Endodermal cell (in vitro differentiated cells): Measurements from ENCODE around the gene PNMA6E. TPM values are rescaled to one million over a fixed set of nuclear protein-coding genes. Genes with fewer than 3 reads are reported as not detected.

Experiments used
- DNase-seq: peaks from one replicate; pipeline ENCODE4 v3.0.0-alpha.2; 2017
- H3K27ac ChIP-seq: 2 replicates; pipeline ENCODE4 v1.5.1; 2013; ENCODE audit warnings: mild to moderate bottlenecking, low read depth, low read length, moderate library complexity
- H3K27me3 ChIP-seq: 2 replicates; pipeline ENCODE4 v1.6.1; 2013; ENCODE audit warnings: mild to moderate bottlenecking, low read length, moderate library complexity; ENCODE audit not compliant: insufficient read depth, control insufficient read depth, poor library complexity, severe bottlenecking
- H3K36me3 ChIP-seq: 2 replicates; pipeline ENCODE4 v1.7.0; 2013; ENCODE audit warnings: mild to moderate bottlenecking, low read length, moderate library complexity; ENCODE audit not compliant: control insufficient read depth, insufficient read depth
- H3K4me1 ChIP-seq: one replicate; pipeline ENCODE4 v1.7.0; 2013; ENCODE audit warnings: low read length; ENCODE audit not compliant: control insufficient read depth, insufficient read depth
- H3K4me3 ChIP-seq: 2 replicates; pipeline ENCODE4 v1.5.1; 2013; ENCODE audit warnings: mild to moderate bottlenecking, low read length, moderate library complexity
- H3K9ac ChIP-seq: 2 replicates; pipeline ENCODE4 v1.6.1; 2013; ENCODE audit warnings: mild to moderate bottlenecking, low read length, moderate library complexity; ENCODE audit not compliant: poor library complexity, severe bottlenecking; ENCODE audit errors: extremely low read depth
- H3K9me3 ChIP-seq: 2 replicates; pipeline ENCODE4 v1.6.1; 2013; ENCODE audit warnings: mild to moderate bottlenecking, low read length, moderate library complexity; ENCODE audit not compliant: control insufficient read depth
- H3K27ac Mint-ChIP-seq: 2 replicates; pipeline ENCODE4 v1.8.0; 2020; ENCODE audit warnings: mixed read lengths
- H3K27me3 Mint-ChIP-seq: 2 replicates; pipeline ENCODE4 v1.8.0; 2021; ENCODE audit warnings: mild to moderate bottlenecking, mixed read lengths; ENCODE audit not compliant: insufficient read depth
- H3K36me3 Mint-ChIP-seq: 2 replicates; pipeline ENCODE4 v1.8.0; 2020; ENCODE audit warnings: low read depth, mixed read lengths
- H3K4me1 Mint-ChIP-seq: 2 replicates; pipeline ENCODE4 v1.8.0; 2020; ENCODE audit warnings: mixed read lengths
- H3K4me3 Mint-ChIP-seq: 2 replicates; pipeline ENCODE4 v1.8.0; 2020; ENCODE audit warnings: mild to moderate bottlenecking, moderate library complexity, mixed read lengths
- H3K9me3 Mint-ChIP-seq: 2 replicates; pipeline ENCODE4 v1.8.0; 2020; ENCODE audit warnings: mild to moderate bottlenecking, mixed read lengths
- WGBS, 2 experiments: methylation state at CpG; one replicate each; pipeline versions ENCODE4 v1.1.5 to v1.1.7; 2013; ENCODE audit warnings: missing lambda C conversion rate in 2 of 2, mixed read lengths in 1 of 2; ENCODE audit not compliant: insufficient coverage in 1 of 2, insufficient read length in 1 of 2; 5-methylcytosine and 5-hydroxymethylcytosine counted together
- total RNA-seq, 2 donors: library from RNA; stranded (reverse); fragmentation: NEBNext Ultra II Directional in 1 of 2; extraction: Animal tissue kit (Norgen Biotek cat#: 25700) in 1 of 2; gene quantifications; 2 replicates in 1 of 2; 3 replicates in 1 of 2; pipeline ENCODE4 v1.2.1, GENCODE V29; 2021
- TF ChIP-seq, protein P1 (sequence below): fragments of 200-600 bp; sonication (generic); conservative IDR thresholded peaks from 2 replicates; pipeline ENCODE4 v1.5.0; 2021; ENCODE audit warnings: antibody characterized with exemption, mild to moderate bottlenecking

The PNMA6E gene
- total RNA-seq, 2 donors from 2014 or later = not detected

DNA sequence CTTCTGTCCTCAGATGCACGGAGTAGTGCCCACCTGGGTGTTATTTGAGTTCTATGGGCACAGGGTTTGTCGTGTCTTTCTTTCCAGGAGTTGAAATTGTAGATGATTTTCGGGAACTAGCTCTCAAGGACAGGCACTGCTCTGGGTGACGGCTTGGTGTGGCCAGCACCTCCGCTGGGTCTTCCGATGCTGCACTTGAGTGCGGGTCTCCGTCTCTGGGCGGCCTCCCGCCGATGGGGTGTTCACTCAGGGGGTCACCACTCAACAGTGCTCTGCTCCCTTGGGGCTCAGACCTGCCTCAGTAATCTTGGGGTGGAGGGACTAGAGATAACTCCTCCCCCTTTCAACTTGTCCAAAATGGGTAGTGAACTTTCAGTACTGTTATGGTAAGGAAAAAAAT, 12.6 kb upstream of the PNMA6E start:
- no peaks in the 10 kb centered on the region for H3K4me1 Mint-ChIP-seq
- Histone ChIP-seq H3K36me3 (no peaks in the 10 kb centered on the region), H3K4me3 (no peak overlapping the region), H3K27me3 (peaks cover 22% of the 10 kb centered on the region), H3K9me3 (no peaks in the 10 kb centered on the region), H3K27ac (no peak overlapping the region), H3K9ac (no peak overlapping the region), H3K4me1 (no peaks in the 10 kb centered on the region)
- H3K4me3 Mint-ChIP-seq = no peak overlapping the region
- peaks cover 72% of the 10 kb centered on the region for H3K9me3 Mint-ChIP-seq
- DNase-seq = no peak
- no peaks in the 10 kb centered on the region for H3K36me3 Mint-ChIP-seq
- no peak overlapping the region for H3K27ac Mint-ChIP-seq
- peaks cover 19% of the 10 kb centered on the region for H3K27me3 Mint-ChIP-seq
- 83 to 100% methylated on average over 1 to 11 of the region's 11 CpGs for WGBS, 2 experiments
- TF ChIP-seq, protein P1, sequence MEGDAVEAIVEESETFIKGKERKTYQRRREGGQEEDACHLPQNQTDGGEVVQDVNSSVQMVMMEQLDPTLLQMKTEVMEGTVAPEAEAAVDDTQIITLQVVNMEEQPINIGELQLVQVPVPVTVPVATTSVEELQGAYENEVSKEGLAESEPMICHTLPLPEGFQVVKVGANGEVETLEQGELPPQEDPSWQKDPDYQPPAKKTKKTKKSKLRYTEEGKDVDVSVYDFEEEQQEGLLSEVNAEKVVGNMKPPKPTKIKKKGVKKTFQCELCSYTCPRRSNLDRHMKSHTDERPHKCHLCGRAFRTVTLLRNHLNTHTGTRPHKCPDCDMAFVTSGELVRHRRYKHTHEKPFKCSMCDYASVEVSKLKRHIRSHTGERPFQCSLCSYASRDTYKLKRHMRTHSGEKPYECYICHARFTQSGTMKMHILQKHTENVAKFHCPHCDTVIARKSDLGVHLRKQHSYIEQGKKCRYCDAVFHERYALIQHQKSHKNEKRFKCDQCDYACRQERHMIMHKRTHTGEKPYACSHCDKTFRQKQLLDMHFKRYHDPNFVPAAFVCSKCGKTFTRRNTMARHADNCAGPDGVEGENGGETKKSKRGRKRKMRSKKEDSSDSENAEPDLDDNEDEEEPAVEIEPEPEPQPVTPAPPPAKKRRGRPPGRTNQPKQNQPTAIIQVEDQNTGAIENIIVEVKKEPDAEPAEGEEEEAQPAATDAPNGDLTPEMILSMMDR = no peak

DNA sequence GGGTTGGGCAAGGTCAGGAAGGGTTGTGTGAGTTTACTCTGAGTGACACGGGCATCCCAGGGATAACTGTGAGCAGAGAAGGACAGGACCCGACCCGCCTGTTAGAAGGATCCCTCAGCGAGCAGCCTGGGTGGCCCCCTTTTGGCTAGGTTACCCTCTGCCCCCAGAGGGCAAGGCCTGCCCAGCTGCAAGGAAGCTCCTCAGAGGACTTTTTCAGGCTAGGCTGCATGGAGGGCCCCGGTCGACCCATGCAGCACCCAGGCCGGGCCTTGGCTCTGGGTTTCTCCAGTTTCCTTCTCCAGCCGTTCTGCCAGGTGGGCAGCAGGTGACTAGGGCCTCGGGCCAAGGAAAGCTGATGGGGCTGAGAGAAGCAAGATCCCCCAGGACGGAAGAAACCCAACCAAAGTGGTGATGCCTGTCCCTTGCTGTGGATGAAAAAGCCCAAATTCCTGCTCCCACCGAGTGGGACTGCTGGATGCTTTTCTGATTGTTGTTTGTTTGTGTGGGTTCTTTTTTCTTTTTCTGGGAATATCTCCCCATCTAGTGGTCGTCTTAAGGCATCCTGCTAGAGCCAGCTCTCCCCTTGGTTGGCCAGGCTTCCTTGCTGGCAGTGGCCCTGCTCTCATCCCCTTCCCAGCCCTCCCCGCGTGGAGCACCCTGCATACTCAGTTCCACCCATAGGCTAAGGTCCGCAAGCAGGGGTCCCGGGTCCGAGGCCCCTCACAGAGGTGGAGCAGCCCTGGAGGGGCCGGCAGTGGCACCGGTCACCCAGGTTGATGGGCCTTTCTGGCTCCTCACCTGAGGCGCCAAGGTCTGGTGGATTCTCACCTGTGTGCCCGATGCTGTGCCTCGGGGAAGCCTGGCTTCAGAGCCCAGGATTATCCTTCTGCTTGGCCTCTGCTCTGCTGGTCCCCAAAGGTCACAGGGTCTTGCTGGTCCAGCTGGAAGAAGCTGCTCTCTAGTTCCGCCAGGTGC, 11.9 kb upstream of the PNMA6E start:
- Histone ChIP-seq H3K9ac (no peak overlapping the region), H3K4me3 (no peak overlapping the region), H3K27me3 (peaks cover 22% of the 10 kb centered on the region), H3K4me1 (no peaks in the 10 kb centered on the region), H3K9me3 (no peaks in the 10 kb centered on the region), H3K36me3 (no peaks in the 10 kb centered on the region), H3K27ac (no peak overlapping the region)
- Mint-ChIP-seq H3K27me3 (peaks cover 19% of the 10 kb centered on the region), H3K4me3 (no peak overlapping the region), H3K9me3 (peaks cover 67% of the 10 kb centered on the region), H3K36me3 (no peaks in the 10 kb centered on the region), H3K27ac (no peak overlapping the region), H3K4me1 (no peaks in the 10 kb centered on the region)
- WGBS, 2 experiments = 84 to 93% methylated on average over 5 to 23 of the region's 23 CpGs
- TF ChIP-seq, protein P1 = peak; percentile 48
- DNase-seq = no peak

DNA sequence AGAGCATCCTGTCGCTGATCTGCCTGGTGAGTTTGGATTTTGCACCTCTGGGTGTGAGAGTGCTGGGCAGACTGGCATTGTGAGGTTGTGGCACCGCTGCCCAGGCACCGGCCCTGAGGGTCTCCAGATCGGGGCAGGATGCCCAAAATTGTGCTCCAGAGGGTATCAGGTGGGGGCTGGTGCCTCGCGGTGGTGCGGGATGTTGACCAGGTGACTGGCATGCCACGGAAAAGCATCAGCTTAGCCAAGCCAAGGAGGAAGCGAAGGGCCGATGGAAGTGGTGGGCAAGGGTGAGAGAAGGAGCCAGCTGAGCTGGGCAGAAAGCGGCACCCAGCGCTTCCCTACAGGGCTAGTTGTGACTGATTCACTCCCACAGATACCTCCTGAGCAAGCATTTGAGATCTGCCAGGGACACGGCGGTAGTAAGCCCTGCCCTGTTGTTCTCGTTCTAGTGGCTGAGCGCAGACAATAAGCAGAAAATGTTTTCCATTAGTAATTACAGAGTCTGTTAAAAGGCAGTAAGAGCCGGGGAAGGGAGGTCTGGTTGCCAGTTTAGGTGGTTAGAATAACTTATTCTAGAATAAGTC, 10.9 kb upstream of the PNMA6E start:
- H3K27ac ChIP-seq = no peak overlapping the region
- H3K27me3 ChIP-seq = peaks cover 22% of the 10 kb centered on the region
- H3K9me3 ChIP-seq = no peaks in the 10 kb centered on the region
- H3K4me3 Mint-ChIP-seq = peak overlapping the region; percentile 52
- H3K36me3 Mint-ChIP-seq = no peaks in the 10 kb centered on the region
- 80 to 83% methylated on average over 1 to 17 of the region's 17 CpGs for WGBS, 2 experiments
- H3K4me1 ChIP-seq = no peaks in the 10 kb centered on the region
- TF ChIP-seq, protein P1 = no peak
- H3K27ac Mint-ChIP-seq = no peak overlapping the region
- no peak for DNase-seq
- H3K27me3 Mint-ChIP-seq = peaks cover 22% of the 10 kb centered on the region
- H3K36me3 ChIP-seq = no peaks in the 10 kb centered on the region
- no peaks in the 10 kb centered on the region for H3K4me1 Mint-ChIP-seq
- no peak overlapping the region for H3K9ac ChIP-seq
- H3K9me3 Mint-ChIP-seq = peaks cover 66% of the 10 kb centered on the region
- H3K4me3 ChIP-seq = no peak overlapping the region
